ENCODE measurements around the gene TMEM181.

DNA sequence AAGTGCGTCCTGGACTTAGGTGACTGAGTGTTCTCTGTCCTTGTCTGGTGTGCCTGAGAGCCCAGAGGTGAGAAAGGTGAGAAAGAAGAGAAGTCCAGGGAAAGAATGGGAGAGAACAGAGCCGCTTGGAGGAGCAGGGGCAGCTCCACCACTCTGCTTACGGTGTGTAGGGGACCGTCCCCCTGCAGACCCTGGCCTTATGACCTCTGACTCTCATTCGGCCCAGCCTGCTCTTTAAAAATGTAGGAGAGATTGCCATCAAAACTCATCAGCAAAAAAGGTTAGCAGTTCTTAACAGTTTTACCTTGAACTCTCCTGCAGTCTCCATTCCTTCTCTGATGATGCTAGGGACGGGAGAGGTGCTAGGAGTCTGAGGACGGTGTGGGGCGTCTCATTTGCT is 2.0 kb downstream of the TMEM181 start:
- TF ChIP-seq, protein P1, sequence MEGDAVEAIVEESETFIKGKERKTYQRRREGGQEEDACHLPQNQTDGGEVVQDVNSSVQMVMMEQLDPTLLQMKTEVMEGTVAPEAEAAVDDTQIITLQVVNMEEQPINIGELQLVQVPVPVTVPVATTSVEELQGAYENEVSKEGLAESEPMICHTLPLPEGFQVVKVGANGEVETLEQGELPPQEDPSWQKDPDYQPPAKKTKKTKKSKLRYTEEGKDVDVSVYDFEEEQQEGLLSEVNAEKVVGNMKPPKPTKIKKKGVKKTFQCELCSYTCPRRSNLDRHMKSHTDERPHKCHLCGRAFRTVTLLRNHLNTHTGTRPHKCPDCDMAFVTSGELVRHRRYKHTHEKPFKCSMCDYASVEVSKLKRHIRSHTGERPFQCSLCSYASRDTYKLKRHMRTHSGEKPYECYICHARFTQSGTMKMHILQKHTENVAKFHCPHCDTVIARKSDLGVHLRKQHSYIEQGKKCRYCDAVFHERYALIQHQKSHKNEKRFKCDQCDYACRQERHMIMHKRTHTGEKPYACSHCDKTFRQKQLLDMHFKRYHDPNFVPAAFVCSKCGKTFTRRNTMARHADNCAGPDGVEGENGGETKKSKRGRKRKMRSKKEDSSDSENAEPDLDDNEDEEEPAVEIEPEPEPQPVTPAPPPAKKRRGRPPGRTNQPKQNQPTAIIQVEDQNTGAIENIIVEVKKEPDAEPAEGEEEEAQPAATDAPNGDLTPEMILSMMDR (IDR thresholded peaks at IDR 0.05): no peak
- no peak for TF ChIP-seq POLR2A (IDR thresholded peaks at IDR 0.05)

All from right lobe of liver (tissue), 4 donors.